HepG2 (cell line): ENCODE data around the gene TVP23A. TPM values are rescaled to one million over a fixed set of nuclear protein-coding genes. Genes with fewer than 3 reads are reported as not detected.

Experiments used
- ERF ChIP-seq: IDR thresholded peaks from 2 replicates; pipeline ENCODE4 v1.6.1; 2018; ENCODE audit warnings: missing biosample characterization, missing genetic modification reagents
- FLYWCH1 ChIP-seq: sonication (generic); formaldehyde crosslinking; IDR thresholded peaks from 2 replicates; pipeline ENCODE4 v1.8.1; 2023; ENCODE audit warnings: mild to moderate bottlenecking, missing genetic modification reagents
- GTF3A ChIP-seq: sonication (generic); formaldehyde crosslinking; conservative IDR thresholded peaks from 2 replicates; pipeline ENCODE4 v1.4.0; 2020; ENCODE audit warnings: mild to moderate bottlenecking, missing genetic modification reagents
- HNRNPLL ChIP-seq: fragments of 200-400 bp; formaldehyde crosslinking; IDR thresholded peaks from 2 replicates; pipeline ENCODE4 v1.6.1; 2017; ENCODE audit warnings: mild to moderate bottlenecking, low read depth, low read length; ENCODE audit not compliant: poor library complexity, severe bottlenecking
- IRF9 ChIP-seq: sonication (generic); formaldehyde crosslinking; IDR thresholded peaks from 2 replicates; pipeline ENCODE4 v1.8.0; 2022; ENCODE audit warnings: missing genetic modification reagents, mild to moderate bottlenecking, borderline replicate concordance
- KMT2B ChIP-seq: IDR thresholded peaks from 2 replicates; pipeline ENCODE4 v1.6.1; 2016; ENCODE audit warnings: missing genetic modification reagents, missing compliant biosample characterization
- LCORL ChIP-seq, 2 experiments: fragments of 450-650 bp in 1 of 2; sonication (generic) in 1 of 2; formaldehyde crosslinking in 1 of 2; IDR thresholded peaks; 2 replicates each; pipeline versions ENCODE4 v1.5.0 to v1.6.1; 2017 to 2020; ENCODE audit warnings: antibody characterized with exemption in 1 of 2, missing genetic modification reagents in 1 of 2
- MAFG ChIP-seq: sonication (generic); formaldehyde crosslinking; IDR thresholded peaks from 2 replicates; pipeline ENCODE4 v1.5.1; 2020; ENCODE audit warnings: mild to moderate bottlenecking, missing genetic modification reagents
- MAFK ChIP-seq, 2 experiments: IDR thresholded peaks in 1 of 2; conservative IDR thresholded peaks in 1 of 2; 2 replicates each; pipeline ENCODE4 v1.6.1; 2011; ENCODE audit warnings: improper control_type of control experiment in 2 of 2, low read length in 2 of 2
- NR2C2 ChIP-seq: sonication (generic); formaldehyde crosslinking; IDR thresholded peaks from 2 replicates; pipeline ENCODE4 v1.4.0; 2020; ENCODE audit warnings: missing genetic modification reagents, mild to moderate bottlenecking, moderate library complexity, borderline replicate concordance
- PCBP1 ChIP-seq: fragments of 200-400 bp; formaldehyde crosslinking; IDR thresholded peaks from 2 replicates; pipeline ENCODE4 v1.6.1; 2017; ENCODE audit warnings: mild to moderate bottlenecking, low read depth, low read length, borderline replicate concordance
- PTBP1 ChIP-seq: fragments of 200-400 bp; formaldehyde crosslinking; IDR thresholded peaks from 2 replicates; pipeline ENCODE4 v1.6.1; 2018; ENCODE audit warnings: low read length, low read depth; ENCODE audit not compliant: poor library complexity, severe bottlenecking
- RFX5 ChIP-seq: IDR thresholded peaks from 2 replicates; pipeline ENCODE4 v1.6.1; 2011; ENCODE audit warnings: low read depth, low read length, improper control_type of control experiment
- SKI ChIP-seq: fragments of 450-650 bp; IDR thresholded peaks from one replicate; pipeline ENCODE4 v1.6.1; 2018; ENCODE audit warnings: mild to moderate bottlenecking; ENCODE audit not compliant: partially characterized antibody
- SNAPC5 ChIP-seq: sonication (generic); formaldehyde crosslinking; IDR thresholded peaks from 2 replicates; pipeline ENCODE4 v1.8.1; 2023; ENCODE audit warnings: mild to moderate bottlenecking, missing genetic modification reagents, borderline replicate concordance
- ZBTB26 ChIP-seq: IDR thresholded peaks from 2 replicates; pipeline ENCODE4 v1.6.1; 2016; ENCODE audit warnings: missing compliant biosample characterization, missing genetic modification reagents, borderline replicate concordance
- ZBTB42 ChIP-seq: sonication (generic); formaldehyde crosslinking; IDR thresholded peaks from 2 replicates; pipeline ENCODE4 v1.5.0; 2020; ENCODE audit warnings: mild to moderate bottlenecking, missing genetic modification reagents
- ZNF20 ChIP-seq: sonication (generic); formaldehyde crosslinking; IDR thresholded peaks from 2 replicates; pipeline ENCODE4 v1.4.0; 2020; ENCODE audit warnings: mild to moderate bottlenecking, moderate library complexity, missing genetic modification reagents
- ZNF256 ChIP-seq: sonication (generic); formaldehyde crosslinking; conservative IDR thresholded peaks from 2 replicates; pipeline ENCODE4 v1.4.0; 2020; ENCODE audit warnings: missing genetic modification reagents
- ZNF605 ChIP-seq: sonication (generic); formaldehyde crosslinking; IDR thresholded peaks from 2 replicates; pipeline ENCODE4 v1.8.0; 2022; ENCODE audit warnings: mild to moderate bottlenecking, missing genetic modification reagents
- ZNF616 ChIP-seq: sonication (generic); formaldehyde crosslinking; IDR thresholded peaks from 2 replicates; pipeline ENCODE4 v1.5.0; 2020; ENCODE audit warnings: low read depth, mild to moderate bottlenecking, missing genetic modification reagents
- ZNF790 ChIP-seq: sonication (generic); formaldehyde crosslinking; IDR thresholded peaks from 2 replicates; pipeline ENCODE4 v1.8.0; 2022; ENCODE audit warnings: missing genetic modification reagents, mild to moderate bottlenecking, borderline replicate concordance
- ZNF891 ChIP-seq: sonication (generic); formaldehyde crosslinking; IDR thresholded peaks from 2 replicates; pipeline ENCODE4 v1.5.0; 2020; ENCODE audit warnings: mild to moderate bottlenecking, missing genetic modification reagents
- polyA plus RNA-seq, 8 experiments: library from polyadenylated mRNA; depleted of rRNA in 3 of 8; stranded (reverse) in 7 of 8; unstranded in 1 of 8; fragments of >200 nt; fragmentation: Illumina TruSeq in 4 of 8; extraction: Trizol in 4 of 8; gene quantifications; 2 replicates each; pipeline versions ENCODE4 v1.2.1 to v1.2.3, GENCODE V29; 2011 to 2016; ENCODE audit warnings: low read depth in 4 of 8, missing spikeins in 1 of 8, mixed read lengths in 1 of 8; ENCODE audit not compliant: insufficient read depth in 1 of 8
- total RNA-seq, 5 experiments: library from RNA; depleted of rRNA; stranded (reverse); fragments of >200 nt; fragmentation: Illumina TruSeq; extraction: Trizol; gene quantifications; 2 replicates each; pipeline ENCODE4 v1.2.3, GENCODE V29; 2016; ENCODE audit warnings: low read depth in 1 of 5

Gene TVP23A
- total and polyA plus RNA-seq, 2 of the 13 experiments (the other 11 are each of a cell fraction or from before 2014, with no cell fraction given) = not detected

GRCh38 chr16:10737068-10737625 is 81.4 kb downstream of the TVP23A start (continued):
- TF ChIP-seq ZBTB42 (CRISPR knock-in tag) (no peak), SNAPC5 (CRISPR knock-in tag) (0 out of 2 replicates have a peak, but pooled peaks have one; percentile 18), PTBP1 (no peak), HNRNPLL (no peak), LCORL (IDR thresholded peaks at IDR 0.05) (no peak), LCORL (CRISPR knock-in tag; IDR thresholded peaks at IDR 0.05) (peak; percentile 71), ZNF605 (CRISPR knock-in tag) (no peak), ZNF790 (CRISPR knock-in tag) (no peak), ZBTB26 (no peak; the same call in 1 of the 2 replicates), FLYWCH1 (CRISPR knock-in tag) (no peak), NR2C2 (no peak), ZNF256 (no peak), MAFG (CRISPR knock-in tag) (no peak), ERF (CRISPR knock-in tag) (peak; percentile 76; the same call in 1 of the 2 replicates), IRF9 (CRISPR knock-in tag) (no peak), GTF3A (CRISPR knock-in tag) (no peak), ZNF20 (no peak), ZNF891 (CRISPR knock-in tag) (no peak), SKI (no peak), PCBP1 (no peak), KMT2B (CRISPR knock-in tag) (peak; percentile 38; the same call in 1 of the 2 replicates), ZNF616 (CRISPR knock-in tag) (no peak), MAFK (conservative IDR thresholded peaks at IDR 0.05 in 1 of 2, IDR thresholded peaks at IDR 0.05 in 1 of 2; ENCODE audit: low read length in 2 of 2) (no peak), RFX5 (no peak)
